Psoas muscle (tissue), 8 donors: ENCODE results near the gene DMBX1. TPM values are rescaled to one million over a fixed set of nuclear protein-coding genes. Genes with fewer than 3 reads are reported as not detected.

ENCODE experiments used
- ATAC-seq, 4 donors: fragments of 200-7000 bp; cut with Tn5 transposase; one replicate each; pipeline ENCODE4 v1.9.1; 2020; ENCODE audit warnings: moderate library complexity in 3 of 4, mild to moderate bottlenecking in 2 of 4
- DNase-seq, 2 donors: peaks; one replicate each; pipeline ENCODE4 v3.0.0-alpha.2; 2020
- H3K27ac ChIP-seq: fragments of 200-600 bp; one replicate; pipeline ENCODE4 v1.8.0; 2022
- H3K27me3 ChIP-seq, 3 donors: fragments of 200-600 bp in 1 of 3; one replicate each; pipeline versions ENCODE4 v1.6.1 to v1.8.0; 2013 to 2022; ENCODE audit warnings: low read length in 2 of 3, mild to moderate bottlenecking in 2 of 3, moderate library complexity in 1 of 3; ENCODE audit not compliant: insufficient read depth in 3 of 3
- H3K36me3 ChIP-seq, 2 donors: fragments of 200-600 bp in 1 of 2; one replicate each; pipeline versions ENCODE4 v1.6.1 to v1.8.0; 2013 to 2022; ENCODE audit warnings: low read depth in 1 of 2, mild to moderate bottlenecking in 1 of 2, moderate library complexity in 1 of 2; ENCODE audit not compliant: insufficient read depth in 1 of 2
- H3K4me1 ChIP-seq: fragments of 200-600 bp; one replicate; pipeline ENCODE4 v1.8.0; 2022
- H3K4me3 ChIP-seq: fragments of 200-600 bp; one replicate; pipeline ENCODE4 v1.8.0; 2022; ENCODE audit warnings: mild to moderate bottlenecking
- H3K9me3 ChIP-seq: fragments of 200-600 bp; one replicate; pipeline ENCODE4 v1.8.0; 2022
- CTCF ChIP-seq: fragments of 200-600 bp; IDR thresholded peaks from one replicate; pipeline ENCODE4 v1.8.0; 2022; ENCODE audit warnings: antibody characterized with exemption
- WGBS, 3 donors: extraction: QIAGEN DNeasy Blood & Tissue Kit; methylation state at CpG; one replicate each; pipeline versions ENCODE4 v1.1.6 to v1.1.7; 2013; 5-methylcytosine and 5-hydroxymethylcytosine counted together
- intact Hi-C, 2 donors: fragments of 100-400 bp; cut with DNase I; formaldehyde crosslinking; loops; one replicate each; pipeline versions ENCODE4 v1.11.0 to v1.14.2; 2022
- polyA plus RNA-seq, 3 donors: library from polyadenylated mRNA; stranded (reverse); fragments of 200-250 nt; gene quantifications; one replicate each; pipeline ENCODE4 v1.2.3, GENCODE V29; 2013
- total RNA-seq, 4 donors: library from RNA; stranded (reverse); fragmentation: NEBNext Ultra II Directional in 2 of 4; extraction: Animal tissue kit (Norgen Biotek cat#: 25700) in 2 of 4; gene quantifications; one replicate each; pipeline versions ENCODE4 v1.2.1 to v1.2.4, GENCODE V29; 2021 to 2023
- donor health status: healthy with polysubstance abuse.
- donor health status: DM: no; HTN: no; CAD: no; lungs with moderate emphysema.
- donor health status: Bipolar disorder and iron deficiency.
- donor health status: healthy.
- donor health status: DM: yes; HTN: yes; CAD: no.
- donor health status: DM: no; HTN: no; CAD: no.
- donor health status: DM: no; HTN: no; CAD: no.
- donor health status: DM: yes; HTN: yes; CAD: no.

DMBX1 gene
- total and polyA plus RNA-seq, 7 donors, result not detected

- intact Hi-C loops, result no loop called here
Observed at GRCh38 chr1:46467183-46467504, 22.5 kb upstream of the DMBX1 start.

DNA sequence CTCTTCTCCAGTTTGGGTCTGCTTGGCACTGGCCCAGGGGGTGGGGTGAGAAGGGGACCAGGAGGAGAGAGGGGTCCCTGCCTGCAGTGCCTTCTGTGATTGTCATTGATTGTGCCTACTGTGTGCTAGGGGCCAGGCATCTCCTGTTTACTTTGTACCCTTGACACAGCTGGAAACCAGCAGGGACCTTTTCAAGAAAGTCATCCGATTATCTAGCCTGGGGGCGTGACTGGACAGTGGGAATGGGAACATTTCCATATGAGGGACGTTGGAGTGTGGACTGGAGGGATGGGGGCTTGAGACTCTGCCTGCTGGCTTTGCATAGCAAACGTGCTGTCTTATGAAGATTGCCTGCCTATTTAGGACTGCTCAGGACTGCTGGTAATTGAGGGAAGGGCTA, 19.8 kb upstream of the DMBX1 start:
- no peak for TF ChIP-seq CTCF
- DNase-seq (no peak), ATAC-seq (no peak)
- intact Hi-C loops, result no loop called here
- Histone ChIP-seq H3K27ac (no peak overlapping the region), H3K36me3 (no peaks in the 10 kb centered on the region), H3K4me3 (no peak overlapping the region), H3K27me3 (peaks cover 0 to 7% (median 4%) of the 10 kb centered on the region in 3 donors), H3K9me3 (no peaks in the 10 kb centered on the region), H3K4me1 (no peaks in the 10 kb centered on the region)
- WGBS, 3 donors, result 44 to 60% (median 60%) methylated on average over 4 of the region's 4 CpGs

More at GRCh38 chr1:46467183-46467504, 22.5 kb upstream of the DMBX1 start:
- no peak for DNase-seq
- Histone ChIP-seq H3K36me3 (no peaks in the 10 kb centered on the region), H3K4me1 (no peaks in the 10 kb centered on the region), H3K4me3 (peak overlapping the region; percentile 76), H3K27ac (no peak overlapping the region), H3K9me3 (no peaks in the 10 kb centered on the region), H3K27me3 (peaks cover 0 to 5% (median 0%) of the 10 kb centered on the region in 3 donors)
- TF ChIP-seq CTCF, result no peak
- peak in 1 of 4 donors; percentile 31 for ATAC-seq
- WGBS, 3 donors, result 37 to 48% (median 41%) methylated on average over 8 of the region's 8 CpGs

GRCh38 chr1:46471848-46472492, 17.7 kb upstream of the DMBX1 start:
- H3K4me1 ChIP-seq, result no peaks in the 10 kb centered on the region
- ATAC-seq, result no peak
- H3K27me3 ChIP-seq, result peaks cover 0 to 8% (median 7%) of the 10 kb centered on the region in 3 donors
- H3K36me3 ChIP-seq, result no peaks in the 10 kb centered on the region
- intact Hi-C loops, result no loop called here
- no peak for TF ChIP-seq CTCF
- no peak overlapping the region for H3K27ac ChIP-seq
- DNase-seq, result no peak
- WGBS, 3 donors, result 48 to 64% (median 49%) methylated on average over 7 of the region's 7 CpGs
- no peak overlapping the region for H3K4me3 ChIP-seq
- no peaks in the 10 kb centered on the region for H3K9me3 ChIP-seq

DNA sequence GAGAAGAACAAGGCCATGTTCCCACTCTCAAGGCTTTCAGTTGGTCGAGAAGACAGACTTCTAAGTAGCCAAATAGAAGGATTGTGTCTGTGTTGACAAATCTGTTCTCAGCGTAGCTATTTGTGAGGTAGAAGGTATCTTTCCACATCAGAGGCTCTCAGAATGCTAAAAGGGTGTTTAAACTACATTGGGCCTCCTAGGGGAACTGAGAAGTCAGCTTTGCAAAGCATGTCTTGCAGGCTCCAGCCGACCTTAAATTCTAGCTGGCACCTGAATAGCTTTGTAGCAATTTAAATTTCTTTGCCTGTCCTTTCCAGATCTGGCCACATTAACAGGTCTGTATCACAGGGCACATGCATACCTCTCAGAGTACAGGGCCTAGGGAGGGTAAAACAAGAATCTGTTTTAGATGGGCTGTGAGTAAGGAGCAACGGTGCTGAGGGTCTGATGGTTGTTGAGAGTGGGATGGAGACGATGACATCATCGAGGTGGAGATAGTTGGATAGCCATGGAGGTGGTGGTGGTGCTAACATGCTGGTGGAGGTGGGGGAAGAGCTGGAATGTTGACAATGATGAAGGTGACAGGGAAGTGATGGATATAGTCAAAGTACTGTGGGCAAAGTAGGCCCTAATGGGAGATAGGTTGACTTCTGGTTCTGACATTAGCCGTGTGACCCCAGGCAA, 17.0 kb upstream of the DMBX1 start:
- DNase-seq (no peak), ATAC-seq (no peak)
- intact Hi-C loops, result no loop called here
- TF ChIP-seq CTCF, result no peak
- H3K4me1 ChIP-seq, result no peaks in the 10 kb centered on the region
- WGBS, 3 donors, result 58 to 71% (median 63%) methylated on average over 7 of the region's 7 CpGs
- H3K27me3 ChIP-seq, result peaks cover 0 to 8% (median 7%) of the 10 kb centered on the region in 3 donors
- H3K36me3 ChIP-seq, result no peaks in the 10 kb centered on the region
- H3K4me3 ChIP-seq, result no peak overlapping the region
- no peaks in the 10 kb centered on the region for H3K9me3 ChIP-seq
- H3K27ac ChIP-seq, result no peak overlapping the region
